ELR (cell line): ENCODE measurements around the gene CENPL.
"Not testable (repeated sequence)": the region's sequence is repeated elsewhere in the genome, so short reads cannot be mapped to it uniquely, and the experiment has no call there.

Experiments used
- DNase-seq: peaks from one replicate; pipeline ENCODE4 v3.0.0-alpha.2; 2015; ENCODE audit warnings: low read depth

CENPL gene

GRCh38 chr1:173824315-173825081 is at the start of gene CENPL, which contains the start of gene DARS2:
Gene CENPL (minus strand): TSS chr1:173824883. CDS start chr1:173811299, 13,584 bp downstream.
Gene DARS2 (plus strand): TSS chr1:173824673. CDS start chr1:173825230, 557 bp downstream.
- DNase-seq: peak; percentile 98

GRCh38 chr1:173871500-173871899 is 46.8 kb upstream of the CENPL start:
- no peak for DNase-seq

DNA sequence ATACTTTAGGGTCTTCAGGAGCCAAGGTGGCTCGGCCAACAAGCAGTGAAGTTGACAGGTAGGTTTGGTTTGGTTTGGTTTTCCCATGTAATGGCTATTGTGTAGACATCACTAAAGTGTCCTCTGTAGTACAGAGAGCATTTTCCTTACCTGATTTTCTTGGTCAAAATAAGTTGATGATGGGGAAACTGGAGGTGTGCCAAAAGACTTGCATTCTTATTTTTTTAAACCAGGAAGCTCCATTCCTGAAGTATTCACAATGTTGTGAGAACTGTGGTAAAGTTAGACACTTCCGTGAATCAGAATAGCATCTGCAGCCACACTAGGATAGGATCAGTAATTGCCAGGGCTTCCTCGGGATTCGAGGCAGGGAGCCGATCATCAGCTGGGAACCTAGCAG is 46.4 kb upstream of the CENPL start:
- no peak for DNase-seq

DNA sequence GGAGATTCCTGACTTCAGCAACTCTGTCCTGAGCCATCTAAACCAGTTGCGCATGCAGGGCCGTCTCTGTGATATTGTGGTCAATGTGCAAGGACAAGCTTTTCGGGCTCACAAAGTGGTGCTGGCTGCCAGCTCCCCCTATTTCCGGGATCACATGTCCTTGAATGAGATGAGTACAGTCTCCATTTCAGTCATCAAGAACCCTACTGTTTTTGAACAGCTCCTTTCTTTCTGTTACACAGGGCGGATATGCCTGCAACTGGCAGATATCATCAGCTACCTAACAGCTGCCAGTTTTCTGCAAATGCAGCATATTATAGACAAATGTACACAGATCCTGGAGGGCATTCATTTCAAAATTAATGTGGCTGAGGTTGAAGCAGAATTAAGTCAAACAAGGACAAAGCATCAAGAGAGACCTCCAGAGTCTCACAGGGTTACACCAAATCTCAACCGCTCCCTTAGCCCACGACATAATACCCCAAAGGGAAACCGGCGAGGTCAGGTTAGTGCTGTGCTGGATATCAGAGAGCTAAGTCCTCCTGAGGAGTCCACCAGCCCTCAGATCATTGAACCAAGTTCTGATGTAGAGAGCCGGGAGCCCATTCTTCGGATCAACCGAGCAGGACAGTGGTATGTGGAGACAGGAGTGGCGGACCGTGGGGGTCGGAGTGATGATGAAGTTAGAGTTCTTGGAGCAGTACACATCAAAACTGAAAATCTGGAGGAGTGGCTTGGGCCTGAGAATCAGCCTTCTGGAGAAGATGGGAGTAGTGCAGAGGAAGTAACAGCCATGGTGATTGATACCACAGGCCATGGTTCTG is 45.8 kb upstream of the CENPL start:
- no peak for DNase-seq

GRCh38 chr1:173869021-173869359 is 44.3 kb upstream of the CENPL start:
- DNase-seq: no peak

- DNase-seq: no peak
Measured at GRCh38 chr1:173868266-173869020, 43.8 kb upstream of the CENPL start, which contains the start of gene ZBTB37. Gene ZBTB37 (plus strand): TSS chr1:173868380. CDS start chr1:173870226, 1,846 bp downstream.

DNA sequence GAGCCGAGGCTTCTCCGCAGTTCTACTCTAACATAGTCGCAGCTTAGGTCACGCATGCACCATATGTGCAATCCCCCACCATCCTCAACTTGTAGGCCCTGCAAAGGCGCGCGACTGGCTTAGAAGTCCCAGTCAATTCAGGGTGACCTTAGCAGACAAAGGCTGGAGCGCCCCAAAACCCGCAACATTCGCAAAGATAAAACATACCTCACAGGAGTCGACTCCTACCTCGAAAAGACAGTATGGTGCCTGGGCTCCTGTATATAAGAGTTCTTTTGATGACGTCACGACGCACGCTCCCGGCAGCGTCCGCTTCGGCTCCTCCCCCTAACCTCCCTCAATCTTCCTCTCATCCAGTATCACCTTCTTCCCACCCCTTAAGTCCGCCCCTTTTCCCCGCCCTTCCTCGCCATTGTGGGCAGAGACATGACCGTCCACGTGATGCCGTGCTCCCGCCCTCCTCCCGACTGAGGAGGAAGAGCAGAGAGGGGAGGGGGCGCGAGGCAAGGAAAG is 43.1 kb upstream of the CENPL start, which contains the start of gene GAS5:
GAS5 (minus strand) TSS at position 237 of the 513 bp plus-strand sequence.
- DNase-seq: peak; percentile 100

- no peak for DNase-seq
Measured at GRCh38 chr1:173867141-173867752, 42.6 kb upstream of the CENPL start.

GRCh38 chr1:173866413-173867115 is 41.9 kb upstream of the CENPL start:
- peak; percentile 35 for DNase-seq

GRCh38 chr1:173865468-173866164 is 40.9 kb upstream of the CENPL start:
- peak; percentile 30 for DNase-seq

DNA sequence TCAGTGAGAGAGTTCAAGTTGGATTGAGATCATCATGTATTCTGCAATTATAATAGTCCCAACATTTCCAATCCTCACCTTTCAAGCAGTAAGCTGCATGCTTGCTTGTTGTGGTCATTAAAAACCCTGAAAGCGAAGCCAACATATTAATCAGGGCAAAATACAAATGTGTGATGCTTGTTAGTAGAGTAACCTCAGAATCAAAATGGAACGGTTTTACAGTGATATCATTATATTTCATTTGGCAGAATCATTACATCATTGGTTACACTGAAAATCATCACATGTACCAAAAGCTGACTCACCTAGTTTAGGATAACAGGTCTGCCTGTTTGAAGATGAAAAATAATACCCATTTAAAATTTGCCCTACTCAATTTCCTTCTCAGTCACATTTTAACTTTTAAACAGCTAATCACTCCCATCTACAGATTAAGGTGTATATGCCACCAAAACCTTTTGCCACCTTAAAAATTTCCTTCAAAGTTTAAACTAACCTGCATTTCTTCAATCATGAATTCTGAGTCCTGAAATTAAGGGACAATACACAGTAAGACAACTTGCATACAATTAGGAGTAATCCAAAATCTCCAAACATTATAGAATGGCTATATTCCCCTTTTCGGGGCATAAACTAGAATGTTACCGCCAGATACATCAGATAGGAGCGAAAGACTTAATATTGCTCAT is 39.6 kb upstream of the CENPL start:
- DNase-seq: peak; percentile 45

- peak; percentile 34 for DNase-seq
Measured at GRCh38 chr1:173863224-173864161, 38.8 kb upstream of the CENPL start.

DNA sequence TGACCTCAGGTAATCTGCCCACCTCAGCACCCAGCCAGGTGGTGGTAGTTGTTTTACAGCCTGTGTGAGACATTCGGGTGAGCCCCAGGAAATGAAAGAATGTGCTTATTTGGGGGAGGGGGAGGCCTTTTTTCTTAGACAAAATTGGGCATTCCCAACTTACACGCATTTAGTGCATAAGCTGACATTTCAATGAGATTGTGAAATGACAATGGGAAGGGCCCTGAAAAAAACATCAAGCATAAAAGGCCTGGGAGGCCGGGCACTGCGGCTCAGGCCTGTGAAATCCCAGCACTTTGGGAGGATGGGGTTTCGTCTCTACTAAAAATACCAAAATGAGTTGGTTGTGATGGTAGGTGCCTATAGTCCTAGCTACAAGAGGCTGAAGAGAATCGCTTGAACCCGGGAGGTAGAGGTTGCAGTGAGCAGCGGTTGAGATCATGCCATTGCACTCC is 38.1 kb upstream of the CENPL start:
- DNase-seq: peak; percentile 63

GRCh38 chr1:173862146-173862768 is 37.6 kb upstream of the CENPL start:
- peak; percentile 60 for DNase-seq

- DNase-seq: peak; percentile 67
Measured at GRCh38 chr1:173861731-173862145, 37.1 kb upstream of the CENPL start.

DNA sequence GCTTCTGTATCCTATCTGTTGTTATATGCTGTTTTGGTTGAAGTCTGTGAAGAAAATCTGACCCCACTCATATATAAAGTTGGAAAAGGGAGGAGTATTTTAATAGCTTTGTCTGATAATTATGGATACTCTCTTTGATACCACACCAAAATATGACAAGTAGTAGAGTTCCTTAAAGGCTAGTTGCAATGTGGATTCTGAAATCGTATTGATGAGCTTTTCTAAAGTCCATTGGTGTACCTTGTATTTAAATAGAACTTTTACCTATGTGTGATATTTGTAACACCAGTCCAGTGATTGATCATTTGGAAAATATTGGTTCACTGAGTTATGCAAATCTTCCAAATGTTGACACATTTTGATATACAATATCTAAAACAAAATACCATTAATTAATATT is 35.4 kb upstream of the CENPL start:
- DNase-seq: no peak

GRCh38 chr1:173859547-173859946 is 34.9 kb upstream of the CENPL start:
- not testable (repeated sequence) for DNase-seq

- DNase-seq: no peak
Measured at GRCh38 chr1:173857363-173857917, 32.8 kb upstream of the CENPL start.
